ENCODE measurements around the gene SHISA2.

SHISA2 gene

DNA sequence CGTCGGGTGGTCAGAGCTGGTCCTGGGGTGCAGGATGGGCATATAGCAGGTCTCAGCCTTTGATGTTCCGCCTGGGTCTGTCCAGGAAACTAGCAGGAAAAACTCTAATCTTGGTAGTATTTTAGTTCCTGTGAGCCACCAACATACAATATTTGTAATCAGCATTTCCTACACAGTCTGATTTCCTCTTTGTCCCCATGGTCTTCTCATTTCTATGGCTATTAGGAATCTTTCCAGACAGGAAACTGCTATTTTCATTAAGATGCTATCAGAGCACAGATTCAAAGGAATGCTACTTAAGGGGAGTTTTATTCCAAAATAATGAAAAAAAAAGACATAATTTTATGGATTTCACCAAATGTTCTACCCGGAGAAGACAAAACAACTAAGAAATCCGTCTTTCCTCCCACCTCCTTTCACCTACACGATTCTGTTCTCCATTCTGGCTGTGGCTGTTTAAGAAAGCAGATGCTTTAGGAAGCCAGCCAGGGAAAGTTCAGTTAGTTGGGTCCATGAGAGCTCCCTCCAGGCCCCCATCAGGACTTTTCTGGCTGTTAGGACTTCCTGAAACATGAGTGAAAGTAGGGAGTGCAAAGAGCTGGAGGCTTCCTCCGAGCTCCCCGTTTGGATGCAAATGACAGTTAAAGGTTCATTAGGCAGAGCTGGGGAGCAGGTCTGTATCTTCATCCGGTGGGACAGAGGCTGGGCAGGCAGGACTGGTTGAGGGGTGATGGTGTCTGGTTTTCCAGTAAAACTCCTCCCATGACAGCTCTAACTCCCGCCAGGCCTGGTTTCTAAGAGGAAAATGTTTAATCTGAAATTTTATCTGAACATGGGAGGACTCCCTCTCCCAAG lies 36.3 kb downstream of the SHISA2 start:
- no peak overlapping the region for H3K4me3 ChIP-seq (ENCODE audit: low read depth in 1 of 2, low read length in 1 of 2)
- no peaks in the 10 kb centered on the region for H3K4me1 ChIP-seq (ENCODE audit: control insufficient read depth in 1 of 2, insufficient read depth in 1 of 2, low read depth in 1 of 2, low read length in 1 of 2)
- peaks cover 22% of the 10 kb centered on the region for H3K27me3 ChIP-seq
- H3K9me3 ChIP-seq, result no peaks in the 10 kb centered on the region
- H3K27ac ChIP-seq, result no peak overlapping the region
- no peaks in the 10 kb centered on the region for H3K36me3 ChIP-seq
- TF ChIP-seq, protein P1, sequence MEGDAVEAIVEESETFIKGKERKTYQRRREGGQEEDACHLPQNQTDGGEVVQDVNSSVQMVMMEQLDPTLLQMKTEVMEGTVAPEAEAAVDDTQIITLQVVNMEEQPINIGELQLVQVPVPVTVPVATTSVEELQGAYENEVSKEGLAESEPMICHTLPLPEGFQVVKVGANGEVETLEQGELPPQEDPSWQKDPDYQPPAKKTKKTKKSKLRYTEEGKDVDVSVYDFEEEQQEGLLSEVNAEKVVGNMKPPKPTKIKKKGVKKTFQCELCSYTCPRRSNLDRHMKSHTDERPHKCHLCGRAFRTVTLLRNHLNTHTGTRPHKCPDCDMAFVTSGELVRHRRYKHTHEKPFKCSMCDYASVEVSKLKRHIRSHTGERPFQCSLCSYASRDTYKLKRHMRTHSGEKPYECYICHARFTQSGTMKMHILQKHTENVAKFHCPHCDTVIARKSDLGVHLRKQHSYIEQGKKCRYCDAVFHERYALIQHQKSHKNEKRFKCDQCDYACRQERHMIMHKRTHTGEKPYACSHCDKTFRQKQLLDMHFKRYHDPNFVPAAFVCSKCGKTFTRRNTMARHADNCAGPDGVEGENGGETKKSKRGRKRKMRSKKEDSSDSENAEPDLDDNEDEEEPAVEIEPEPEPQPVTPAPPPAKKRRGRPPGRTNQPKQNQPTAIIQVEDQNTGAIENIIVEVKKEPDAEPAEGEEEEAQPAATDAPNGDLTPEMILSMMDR (IDR thresholded peaks at IDR 0.05), result no peak

DNA sequence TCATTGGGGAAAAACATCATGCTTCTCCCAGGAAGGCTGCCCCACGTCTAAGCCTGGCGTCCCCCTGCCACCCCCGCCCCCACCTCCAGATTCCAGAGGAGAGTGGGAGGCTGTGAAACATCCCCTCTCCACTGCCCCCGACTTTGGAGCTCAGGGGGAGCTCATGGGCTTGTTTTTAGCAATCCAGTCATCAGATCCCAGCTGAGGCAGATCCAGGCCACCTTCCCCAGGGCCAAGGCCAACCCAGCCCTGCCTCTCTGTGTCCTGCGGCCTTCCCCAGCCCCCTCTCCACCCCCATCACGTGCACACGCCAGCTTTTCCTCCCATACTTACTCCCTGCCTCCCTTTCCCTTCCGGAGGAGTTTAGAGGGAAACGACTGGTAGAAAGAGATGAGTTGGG lies 38.8 kb downstream of the SHISA2 start:
- Histone ChIP-seq H3K4me1 (ENCODE audit: control insufficient read depth in 1 of 2, insufficient read depth in 1 of 2, low read depth in 1 of 2, low read length in 1 of 2) (no peaks in the 10 kb centered on the region), H3K36me3 (no peaks in the 10 kb centered on the region), H3K27me3 (peaks cover 22% of the 10 kb centered on the region), H3K9me3 (no peaks in the 10 kb centered on the region), H3K27ac (no peak overlapping the region), H3K4me3 (ENCODE audit: low read depth in 1 of 2, low read length in 1 of 2) (no peak overlapping the region)
- TF ChIP-seq, protein P1 (IDR thresholded peaks at IDR 0.05), result no peak

DNA sequence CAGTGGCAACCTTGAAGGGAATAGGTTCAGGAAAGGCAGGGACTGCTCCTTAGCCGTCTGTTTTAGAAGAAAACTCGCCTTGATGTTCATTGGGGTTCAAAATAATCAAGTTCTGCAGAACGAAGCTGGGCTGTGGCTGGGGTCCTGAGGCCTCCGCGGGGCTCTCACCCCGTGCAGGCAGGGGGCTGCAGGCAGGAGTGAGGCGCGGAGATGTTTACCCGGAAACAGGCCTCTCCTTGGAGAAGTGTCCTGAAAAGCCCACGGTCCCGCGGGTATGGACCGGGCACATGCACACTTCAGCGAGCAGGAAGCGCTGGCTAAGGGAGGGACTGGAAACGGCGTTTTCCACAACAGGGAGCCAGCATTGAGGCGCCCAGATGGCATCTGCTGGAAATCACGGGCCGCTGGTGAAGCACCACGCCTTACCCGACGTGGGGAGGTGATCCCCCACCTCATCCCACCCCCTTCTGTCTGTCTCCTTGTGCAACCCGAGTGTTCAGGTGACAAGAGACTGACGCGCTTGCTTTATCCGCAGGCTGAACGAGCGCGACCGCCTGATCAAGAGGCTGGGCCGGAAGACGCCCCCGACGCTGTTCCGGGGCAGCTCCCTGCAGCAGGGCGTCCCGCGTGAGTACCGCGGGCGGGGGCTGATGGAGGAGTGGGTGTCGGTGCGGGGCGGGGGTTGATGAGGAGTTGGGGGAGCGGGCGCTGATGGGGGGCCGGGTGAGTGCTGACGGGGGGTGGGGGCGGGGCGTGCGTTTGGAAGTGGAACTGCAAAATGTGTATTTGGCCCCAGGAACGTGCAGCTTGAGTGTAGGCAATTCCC lies 39.6 kb downstream of the SHISA2 start:
- Histone ChIP-seq H3K36me3 (no peaks in the 10 kb centered on the region), H3K4me1 (ENCODE audit: control insufficient read depth in 1 of 2, insufficient read depth in 1 of 2, low read depth in 1 of 2, low read length in 1 of 2) (no peaks in the 10 kb centered on the region), H3K27ac (no peak overlapping the region), H3K9me3 (no peaks in the 10 kb centered on the region), H3K27me3 (peaks cover 22% of the 10 kb centered on the region), H3K4me3 (ENCODE audit: low read depth in 1 of 2, low read length in 1 of 2) (no peak overlapping the region)
- TF ChIP-seq, protein P1 (IDR thresholded peaks at IDR 0.05), result no peak

DNA sequence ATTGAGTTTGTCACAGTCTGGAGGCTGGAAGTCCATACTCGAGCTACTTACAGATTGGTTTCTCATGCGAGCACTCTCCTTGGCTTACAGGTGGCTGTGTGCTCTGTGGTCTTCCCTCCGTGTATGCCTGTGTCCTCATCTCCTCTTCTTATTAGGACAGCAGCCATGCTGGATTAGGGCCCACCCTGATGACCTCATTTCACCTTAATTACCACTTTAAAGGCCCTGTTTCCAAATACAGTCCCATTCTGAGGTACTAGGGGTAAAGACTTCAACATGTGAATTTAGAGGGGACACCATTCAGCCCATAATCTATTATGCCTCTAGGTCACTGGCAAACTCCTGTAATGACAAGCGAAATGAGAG lies 40.6 kb downstream of the SHISA2 start:
- Histone ChIP-seq H3K27ac (no peak overlapping the region), H3K27me3 (peaks cover 22% of the 10 kb centered on the region), H3K9me3 (no peaks in the 10 kb centered on the region), H3K4me3 (ENCODE audit: low read depth in 1 of 2, low read length in 1 of 2) (no peak overlapping the region), H3K4me1 (ENCODE audit: control insufficient read depth in 1 of 2, insufficient read depth in 1 of 2, low read depth in 1 of 2, low read length in 1 of 2) (no peaks in the 10 kb centered on the region), H3K36me3 (no peaks in the 10 kb centered on the region)
- TF ChIP-seq, protein P1 (IDR thresholded peaks at IDR 0.05), result no peak

DNA sequence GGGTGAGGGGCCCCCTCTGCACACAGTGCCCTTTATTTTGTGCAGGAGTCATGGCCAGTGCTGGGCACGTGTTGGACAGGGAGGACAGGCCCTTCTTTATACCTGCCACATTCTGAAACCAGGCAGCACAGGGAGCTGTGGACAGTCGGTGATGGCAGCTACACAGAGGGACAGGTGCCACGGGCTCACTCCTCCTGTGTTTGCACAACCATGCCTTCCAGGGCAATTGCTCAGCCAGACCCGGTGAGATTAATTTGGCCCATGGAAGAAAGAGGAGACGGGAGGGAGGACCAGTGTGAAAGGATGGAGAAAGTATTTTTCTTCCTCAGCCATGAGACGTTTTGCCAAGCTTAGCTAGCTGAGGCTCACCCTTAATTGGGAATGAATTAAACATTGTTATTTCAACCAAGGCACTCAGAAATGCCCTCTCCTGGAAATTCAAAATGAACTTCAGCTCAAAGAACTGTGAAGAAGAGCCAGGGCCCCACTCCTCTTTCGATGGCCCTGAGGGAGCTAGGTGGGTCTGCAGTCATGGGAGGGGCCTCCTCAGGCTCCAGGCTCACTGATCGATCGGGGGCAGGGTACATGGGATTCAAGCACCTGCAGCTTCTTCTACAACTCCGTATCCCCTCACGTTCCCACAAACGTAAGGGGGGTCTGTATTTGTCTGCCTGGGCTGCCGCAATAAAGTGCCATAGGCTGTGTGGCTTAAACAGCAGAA lies 41.2 kb downstream of the SHISA2 start:
- H3K36me3 ChIP-seq, result no peaks in the 10 kb centered on the region
- H3K9me3 ChIP-seq, result no peaks in the 10 kb centered on the region
- no peaks in the 10 kb centered on the region for H3K4me1 ChIP-seq (ENCODE audit: control insufficient read depth in 1 of 2, insufficient read depth in 1 of 2, low read depth in 1 of 2, low read length in 1 of 2)
- TF ChIP-seq, protein P1 (IDR thresholded peaks at IDR 0.05), result no peak
- H3K27me3 ChIP-seq, result peaks cover 22% of the 10 kb centered on the region
- H3K4me3 ChIP-seq (ENCODE audit: low read depth in 1 of 2, low read length in 1 of 2), result no peak overlapping the region
- no peak overlapping the region for H3K27ac ChIP-seq
